ENCODE measurements around the gene ASPM.

DNA sequence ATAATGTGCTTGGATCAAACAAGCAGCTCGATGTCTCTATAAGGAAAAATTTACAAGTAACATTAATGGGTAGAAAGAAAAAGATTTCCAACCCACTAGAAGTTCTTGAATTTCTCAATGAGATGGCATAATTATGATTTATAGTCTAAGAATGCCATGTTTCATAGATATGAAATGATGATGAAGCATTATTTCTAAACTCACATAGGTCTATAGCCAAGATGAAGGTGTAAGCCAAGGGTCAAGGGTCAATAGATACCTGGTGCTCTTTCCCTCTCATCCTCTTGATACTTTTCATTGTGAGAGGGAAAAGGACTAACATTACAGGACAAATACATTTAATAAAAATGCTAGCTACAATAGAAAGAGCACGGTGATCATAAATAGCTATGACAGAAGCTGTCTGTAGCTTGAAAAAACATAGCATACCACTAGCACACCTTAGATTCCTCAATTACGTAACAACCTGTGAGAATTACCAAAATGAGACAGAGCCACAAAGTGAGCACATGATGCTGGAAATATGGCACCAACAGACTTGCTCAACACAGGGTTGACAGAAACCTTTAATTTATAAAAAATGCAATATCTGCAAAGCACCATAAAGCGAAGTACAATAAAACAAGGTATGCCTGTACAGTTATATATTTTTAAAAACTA lies 53.1 kb downstream of the ASPM start:
- TF ChIP-seq, protein P1, sequence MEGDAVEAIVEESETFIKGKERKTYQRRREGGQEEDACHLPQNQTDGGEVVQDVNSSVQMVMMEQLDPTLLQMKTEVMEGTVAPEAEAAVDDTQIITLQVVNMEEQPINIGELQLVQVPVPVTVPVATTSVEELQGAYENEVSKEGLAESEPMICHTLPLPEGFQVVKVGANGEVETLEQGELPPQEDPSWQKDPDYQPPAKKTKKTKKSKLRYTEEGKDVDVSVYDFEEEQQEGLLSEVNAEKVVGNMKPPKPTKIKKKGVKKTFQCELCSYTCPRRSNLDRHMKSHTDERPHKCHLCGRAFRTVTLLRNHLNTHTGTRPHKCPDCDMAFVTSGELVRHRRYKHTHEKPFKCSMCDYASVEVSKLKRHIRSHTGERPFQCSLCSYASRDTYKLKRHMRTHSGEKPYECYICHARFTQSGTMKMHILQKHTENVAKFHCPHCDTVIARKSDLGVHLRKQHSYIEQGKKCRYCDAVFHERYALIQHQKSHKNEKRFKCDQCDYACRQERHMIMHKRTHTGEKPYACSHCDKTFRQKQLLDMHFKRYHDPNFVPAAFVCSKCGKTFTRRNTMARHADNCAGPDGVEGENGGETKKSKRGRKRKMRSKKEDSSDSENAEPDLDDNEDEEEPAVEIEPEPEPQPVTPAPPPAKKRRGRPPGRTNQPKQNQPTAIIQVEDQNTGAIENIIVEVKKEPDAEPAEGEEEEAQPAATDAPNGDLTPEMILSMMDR (IDR thresholded peaks at IDR 0.05), result no peak
- no peak for TF ChIP-seq POLR2A (IDR thresholded peaks at IDR 0.05)
